NCI-H2227 treated with DMSO at 0.1 percent for 48 hours (cell line): ENCODE results near the gene MAP3K5.
A peak's percentile ranks its signal among the peaks of the same experiment; 100 is the strongest.

Source experiments
- DNase-seq: peaks from one replicate; lab custom pipeline; 2025; lab: John Stamatoyannopoulos, UW

Gene MAP3K5

GRCh38 chr6:136644597-136644952 is 147.7 kb downstream of the MAP3K5 start:
- DNase-seq: no peak

GRCh38 chr6:136643850-136644596 is 148.3 kb downstream of the MAP3K5 start:
- peak; percentile 47 for DNase-seq

GRCh38 chr6:136641873-136642465 is 150.3 kb downstream of the MAP3K5 start:
- DNase-seq: no peak

GRCh38 chr6:136641166-136641565 is 151.1 kb downstream of the MAP3K5 start:
- no peak for DNase-seq

GRCh38 chr6:136640132-136640915 is 152.0 kb downstream of the MAP3K5 start:
- no peak for DNase-seq

- DNase-seq: no peak
Measured at GRCh38 chr6:136639702-136640101, 152.6 kb downstream of the MAP3K5 start.

- DNase-seq: no peak
Measured at GRCh38 chr6:136635615-136636014, 156.7 kb downstream of the MAP3K5 start.

GRCh38 chr6:136633355-136633754 is 158.9 kb downstream of the MAP3K5 start:
- no peak for DNase-seq

GRCh38 chr6:136628996-136629395 is 163.3 kb downstream of the MAP3K5 start:
- DNase-seq: no peak

- DNase-seq: no peak
Measured at GRCh38 chr6:136627191-136627590, 165.1 kb downstream of the MAP3K5 start.

- no peak for DNase-seq
Measured at GRCh38 chr6:136625293-136625692, 167.0 kb downstream of the MAP3K5 start.

GRCh38 chr6:136624347-136624746 is 167.9 kb downstream of the MAP3K5 start:
- no peak for DNase-seq

GRCh38 chr6:136618086-136618485 is 174.2 kb downstream of the MAP3K5 start:
- DNase-seq: no peak

- no peak for DNase-seq
Measured at GRCh38 chr6:136616527-136616926, 175.8 kb downstream of the MAP3K5 start.

GRCh38 chr6:136614994-136615393 is 177.3 kb downstream of the MAP3K5 start:
- no peak for DNase-seq

GRCh38 chr6:136614350-136614749 is 177.9 kb downstream of the MAP3K5 start:
- no peak for DNase-seq

GRCh38 chr6:136613477-136613876 is 178.8 kb downstream of the MAP3K5 start:
- DNase-seq: no peak

GRCh38 chr6:136612666-136613389 is 179.4 kb downstream of the MAP3K5 start:
- DNase-seq: no peak

GRCh38 chr6:136611746-136612145 is 180.5 kb downstream of the MAP3K5 start:
- no peak for DNase-seq

- DNase-seq: no peak
Measured at GRCh38 chr6:136611133-136611532, 181.1 kb downstream of the MAP3K5 start.

- DNase-seq: no peak
Measured at GRCh38 chr6:136609873-136610706, 182.2 kb downstream of the MAP3K5 start.
